ENCODE measurements around the gene DCBLD1.

- no peak for TF ChIP-seq CTCF (IDR thresholded peaks at IDR 0.05)
- no peak for TF ChIP-seq POLR2AphosphoS5 (IDR thresholded peaks at IDR 0.05)
- TF ChIP-seq POLR2A (IDR thresholded peaks at IDR 0.05) = no peak
Measured at GRCh38 chr6:117538615-117539014, 56.1 kb downstream of the DCBLD1 start.
